Activated gamma-delta T cell treated with Interleukin-2 at 50 U/mL for 16 hours (primary cell): ENCODE results near the gene DAW1.
A peak's percentile ranks its signal among the peaks of the same experiment; 100 is the strongest.

Experiments
- DNase-seq: peaks from one replicate; pipeline ENCODE4 v3.0.0-alpha.2; 2020

DAW1 gene

GRCh38 chr2:227862741-227863588, 8.5 kb upstream of the DAW1 start:
- DNase-seq, result no peak

- DNase-seq, result no peak
Observed at GRCh38 chr2:227864161-227864756, 7.2 kb upstream of the DAW1 start.

- no peak for DNase-seq
Observed at GRCh38 chr2:227865291-227865690, 6.1 kb upstream of the DAW1 start.

- DNase-seq, result no peak
Observed at GRCh38 chr2:227867386-227867785, 4.0 kb upstream of the DAW1 start.

GRCh38 chr2:227870710-227871374, 589 bp upstream of the DAW1 start:
- DNase-seq, result no peak

- no peak for DNase-seq
Observed at GRCh38 chr2:227872676-227873075, 1.2 kb downstream of the DAW1 start.

GRCh38 chr2:227876300-227876801, 4.9 kb downstream of the DAW1 start:
- DNase-seq, result no peak

GRCh38 chr2:227877421-227878310, 6.2 kb downstream of the DAW1 start:
- no peak for DNase-seq

- no peak for DNase-seq
Observed at GRCh38 chr2:227880460-227880859, 9.0 kb downstream of the DAW1 start.

GRCh38 chr2:227881866-227882517, 10.6 kb downstream of the DAW1 start:
- DNase-seq, result no peak

GRCh38 chr2:227884511-227884947, 13.1 kb downstream of the DAW1 start:
- peak; percentile 31 for DNase-seq

GRCh38 chr2:227886149-227886548, 14.7 kb downstream of the DAW1 start:
- no peak for DNase-seq

GRCh38 chr2:227888289-227888688, 16.9 kb downstream of the DAW1 start:
- no peak for DNase-seq

GRCh38 chr2:227889336-227889735, 17.9 kb downstream of the DAW1 start:
- DNase-seq, result no peak

GRCh38 chr2:227890495-227891079, 19.2 kb downstream of the DAW1 start:
- no peak for DNase-seq

- no peak for DNase-seq
Observed at GRCh38 chr2:227891673-227892072, 20.2 kb downstream of the DAW1 start.

GRCh38 chr2:227903381-227903780, 31.9 kb downstream of the DAW1 start:
- no peak for DNase-seq

GRCh38 chr2:227906991-227907390, 35.6 kb downstream of the DAW1 start:
- no peak for DNase-seq

- DNase-seq, result no peak
Observed at GRCh38 chr2:227908266-227909054, 37.0 kb downstream of the DAW1 start.

- no peak for DNase-seq
Observed at GRCh38 chr2:227914362-227914761, 42.9 kb downstream of the DAW1 start.

- no peak for DNase-seq
Observed at GRCh38 chr2:227921648-227922047, 50.2 kb downstream of the DAW1 start.
